Sigmoid colon (tissue), 7 donors: Measurements from ENCODE around the gene VGLL3. TPM values are rescaled to one million over a fixed set of nuclear protein-coding genes. Genes with fewer than 3 reads are reported as not detected.

ENCODE experiments used
- DNase-seq: peaks from one replicate; pipeline ENCODE4 v3.0.0-alpha.2; 2019
- H3K27ac ChIP-seq, 4 donors: fragments of 200-600 bp; sonication (generic); one replicate each; pipeline ENCODE4 v1.5.1; 2016 to 2019; ENCODE audit warnings: mild to moderate bottlenecking in 1 of 4
- H3K27me3 ChIP-seq, 3 donors: fragments of 200-600 bp; sonication (generic); one replicate each; pipeline ENCODE4 v1.5.1; 2019; ENCODE audit warnings: mild to moderate bottlenecking in 1 of 3
- H3K36me3 ChIP-seq, 4 donors: fragments of 200-600 bp; sonication (generic); one replicate each; pipeline ENCODE4 v1.5.1; 2016 to 2019
- H3K4me1 ChIP-seq, 4 donors: fragments of 200-600 bp; sonication (generic); one replicate each; pipeline ENCODE4 v1.5.1; 2017 to 2019
- H3K4me3 ChIP-seq, 4 donors: fragments of 200-600 bp; sonication (generic); one replicate each; pipeline ENCODE4 v1.5.1; 2017 to 2019; ENCODE audit warnings: mild to moderate bottlenecking in 2 of 4, moderate library complexity in 1 of 4
- H3K9me3 ChIP-seq, 4 donors: fragments of 200-600 bp in 3 of 4; sonication (generic) in 3 of 4; one replicate each; pipeline versions ENCODE4 v1.5.1 to v1.6.1; 2013 to 2019
- CTCF ChIP-seq, 4 experiments: fragments of 450-650 bp in 3 of 4; fragments of 200-600 bp in 1 of 4; IDR thresholded peaks; one replicate each; pipeline ENCODE4 v1.5.1; 2016 to 2019; ENCODE audit warnings: antibody characterized with exemption in 4 of 4, mild to moderate bottlenecking in 3 of 4, moderate library complexity in 2 of 4
- EP300 ChIP-seq, 4 donors: sonication (generic); formaldehyde crosslinking; IDR thresholded peaks; one replicate each; pipeline ENCODE4 v1.6.1; 2017; ENCODE audit warnings: antibody characterized with exemption in 4 of 4
- POLR2A ChIP-seq, 2 donors: fragments of 450-650 bp; IDR thresholded peaks; one replicate each; pipeline ENCODE4 v1.6.1; 2016; ENCODE audit warnings: antibody characterized with exemption in 2 of 2, mild to moderate bottlenecking in 2 of 2, moderate library complexity in 2 of 2
- POLR2AphosphoS5 ChIP-seq, 4 donors: sonication (generic); formaldehyde crosslinking; IDR thresholded peaks; one replicate each; pipeline ENCODE4 v1.6.1; 2017; ENCODE audit warnings: antibody characterized with exemption in 4 of 4
- WGBS, 2 donors: extraction: QIAGEN DNeasy Blood & Tissue Kit; methylation state at CpG; one replicate each; pipeline ENCODE4 v1.1.7; 2013; 5-methylcytosine and 5-hydroxymethylcytosine counted together
- intact Hi-C: fragments of 100-400 bp; cut with DNase I; formaldehyde crosslinking; loops from one replicate; pipeline ENCODE4 v1.15.1; 2023
- polyA plus RNA-seq, 3 donors: library from polyadenylated mRNA; stranded (reverse); fragments of 200-250 nt; gene quantifications; one replicate each; pipeline ENCODE4 v1.2.3, GENCODE V29; 2013
- total RNA-seq, 4 donors: library from RNA; depleted of rRNA; stranded (reverse); fragments of >200 nt; gene quantifications; one replicate each; pipeline ENCODE4 v1.1.0, GENCODE V29; 2016
- donor health status: healthy with polysubstance abuse.
- donor health status: Bipolar disorder and iron deficiency.
- donor health status: healthy.

Gene VGLL3
- total and polyA plus RNA-seq, 7 donors = 0.23 to 35.0 (median 24.0) TPM

GRCh38 chr3:87004883-87005282, 13.9 kb upstream of the VGLL3 start:
- TF ChIP-seq EP300 (IDR thresholded peaks at IDR 0.05) (no peak), CTCF (IDR thresholded peaks at IDR 0.05) (no peak)

GRCh38 chr3:87002346-87002745, 11.4 kb upstream of the VGLL3 start:
- Histone ChIP-seq H3K36me3 (no peaks in the 10 kb centered on the region), H3K9me3 (no peaks in the 10 kb centered on the region), H3K27me3 (no peaks in the 10 kb centered on the region), H3K4me1 (no peaks in the 10 kb centered on the region), H3K4me3 (no peak overlapping the region), H3K27ac (no peak overlapping the region)
- intact Hi-C loops = no loop called here
- no peak for DNase-seq
- TF ChIP-seq POLR2A (IDR thresholded peaks at IDR 0.05) (no peak), EP300 (IDR thresholded peaks at IDR 0.05) (no peak), CTCF (IDR thresholded peaks at IDR 0.05) (no peak), POLR2AphosphoS5 (IDR thresholded peaks at IDR 0.05) (no peak)
- 71 to 75% methylated on average over 4 of the region's 4 CpGs for WGBS, 2 donors

More at GRCh38 chr3:87004883-87005282, 13.9 kb upstream of the VGLL3 start:
- Histone ChIP-seq H3K36me3 (no peaks in the 10 kb centered on the region), H3K4me1 (no peaks in the 10 kb centered on the region), H3K27me3 (no peaks in the 10 kb centered on the region), H3K4me3 (no peak overlapping the region), H3K27ac (no peak overlapping the region), H3K9me3 (no peaks in the 10 kb centered on the region)
- DNase-seq = no peak
- intact Hi-C loops = no loop called here
- WGBS, 2 donors = 56 to 77% methylated on average over 2 of the region's 2 CpGs

GRCh38 chr3:87001473-87002098, 10.6 kb upstream of the VGLL3 start:
- Histone ChIP-seq H3K27ac (no peak overlapping the region), H3K4me3 (no peak overlapping the region), H3K4me1 (no peaks in the 10 kb centered on the region), H3K9me3 (no peaks in the 10 kb centered on the region), H3K27me3 (no peaks in the 10 kb centered on the region), H3K36me3 (no peaks in the 10 kb centered on the region)
- no peak for DNase-seq
- 60 to 62% methylated on average over 4 of the region's 4 CpGs for WGBS, 2 donors
- TF ChIP-seq CTCF (IDR thresholded peaks at IDR 0.05) (no peak), EP300 (IDR thresholded peaks at IDR 0.05) (no peak), POLR2AphosphoS5 (IDR thresholded peaks at IDR 0.05) (no peak), POLR2A (IDR thresholded peaks at IDR 0.05) (no peak)
- intact Hi-C loops = no loop called here

- 81 to 91% methylated on average over 4 of the region's 4 CpGs for WGBS, 2 donors
- H3K27ac ChIP-seq = no peak overlapping the region
- DNase-seq = no peak
- no peak overlapping the region for H3K4me3 ChIP-seq
- no peaks in the 10 kb centered on the region for H3K9me3 ChIP-seq
- H3K4me1 ChIP-seq = no peaks in the 10 kb centered on the region
- no peaks in the 10 kb centered on the region for H3K27me3 ChIP-seq
- H3K36me3 ChIP-seq = no peaks in the 10 kb centered on the region
- intact Hi-C loops = no loop called here
- TF ChIP-seq POLR2AphosphoS5 (IDR thresholded peaks at IDR 0.05) = no peak
- TF ChIP-seq EP300 (IDR thresholded peaks at IDR 0.05) = no peak
- no peak for TF ChIP-seq CTCF (IDR thresholded peaks at IDR 0.05)
- TF ChIP-seq POLR2A (IDR thresholded peaks at IDR 0.05) = no peak
Measured at GRCh38 chr3:87000940-87001339, 10.0 kb upstream of the VGLL3 start.

- intact Hi-C loops = no loop called here
- Histone ChIP-seq H3K36me3 (no peaks in the 10 kb centered on the region), H3K4me1 (peaks cover 0 to 6% (median 0%) of the 10 kb centered on the region in 4 donors), H3K4me3 (no peak overlapping the region), H3K27ac (no peak overlapping the region), H3K9me3 (no peaks in the 10 kb centered on the region), H3K27me3 (no peaks in the 10 kb centered on the region)
- 92 to 94% methylated on average over 1 of the region's 1 CpG for WGBS, 2 donors
- no peak for TF ChIP-seq EP300 (IDR thresholded peaks at IDR 0.05)
- no peak for TF ChIP-seq POLR2A (IDR thresholded peaks at IDR 0.05)
- TF ChIP-seq POLR2AphosphoS5 (IDR thresholded peaks at IDR 0.05) = no peak
- TF ChIP-seq CTCF (IDR thresholded peaks at IDR 0.05) = no peak
- DNase-seq = no peak
Measured at GRCh38 chr3:86998569-86998968, 7.6 kb upstream of the VGLL3 start.
